Body of pancreas (tissue), 4 donors: ENCODE measurements around the gene SV2A. TPM values are rescaled to one million over a fixed set of nuclear protein-coding genes. Genes with fewer than 3 reads are reported as not detected.
"Not testable (repeated sequence)": the region's sequence is repeated elsewhere in the genome, so short reads cannot be mapped to it uniquely, and the experiment has no call there.

ENCODE experiments used
- ATAC-seq: fragments of 150-250 bp; one replicate; pipeline ENCODE4 v1.9.1; 2016
- DNase-seq, 4 donors: peaks; one replicate each; pipeline ENCODE4 v3.0.0-alpha.2; 2019
- H3K27ac ChIP-seq, 4 donors: fragments of 200-600 bp; sonication (generic); 1 replicate in 3 of 4; 2 replicates in 1 of 4; pipeline versions ENCODE4 v1.5.1 to v1.6.1; 2016 to 2019; ENCODE audit warnings: mild to moderate bottlenecking in 1 of 4, mixed read lengths in 1 of 4, moderate library complexity in 1 of 4
- H3K27me3 ChIP-seq, 2 donors: fragments of 200-600 bp; sonication (generic); one replicate each; pipeline ENCODE4 v1.6.0; 2016; ENCODE audit warnings: mild to moderate bottlenecking in 1 of 2
- H3K36me3 ChIP-seq, 2 donors: fragments of 200-600 bp; sonication (generic); replicated peaks in 1 of 2; 2 replicates each; pipeline ENCODE4 v1.5.1; 2016; ENCODE audit warnings: low read depth in 2 of 2; ENCODE audit not compliant: insufficient read depth in 1 of 2
- H3K4me1 ChIP-seq: fragments of 200-600 bp; sonication (generic); one replicate; pipeline ENCODE4 v1.6.0; 2016
- H3K4me3 ChIP-seq, 2 donors: fragments of 200-600 bp; sonication (generic); 1 replicate in 1 of 2; 2 replicates in 1 of 2; pipeline ENCODE4 v1.5.1; 2016 to 2019
- H3K9me3 ChIP-seq, 3 donors: fragments of 200-600 bp; sonication (generic); 1 replicate in 2 of 3; 2 replicates in 1 of 3; pipeline ENCODE4 v1.5.1; 2016
- CTCF ChIP-seq, 7 experiments: fragments of 450-650 bp in 4 of 7; fragments of 200-600 bp in 3 of 7; sonication (generic) in 3 of 7; IDR thresholded peaks; one replicate each; pipeline ENCODE4 v1.5.1; 2016 to 2019; ENCODE audit warnings: antibody characterized with exemption in 7 of 7
- POLR2A ChIP-seq, 3 donors: fragments of 450-650 bp; IDR thresholded peaks; one replicate each; pipeline ENCODE4 v1.6.1; 2016; ENCODE audit warnings: antibody characterized with exemption in 3 of 3, mild to moderate bottlenecking in 2 of 3
- WGBS, 2 donors: methylation state at CpG; one replicate each; pipeline ENCODE4 v1.1.5; 2017; 5-methylcytosine and 5-hydroxymethylcytosine counted together
- intact Hi-C: fragments of 100-400 bp; cut with DNase I; formaldehyde crosslinking; loops from one replicate; pipeline ENCODE4 v1.15.1; 2023
- total RNA-seq, 2 donors: library from RNA; depleted of rRNA; stranded (reverse); fragments of >200 nt; gene quantifications; one replicate each; pipeline ENCODE4 v1.1.0, GENCODE V29; 2016

The SV2A gene
- total RNA-seq, 2 donors from 2014 or later = 0.33 to 2.1 TPM

GRCh38 chr1:149945206-149945605 is 27.6 kb upstream of the SV2A start:
- TF ChIP-seq POLR2A (IDR thresholded peaks at IDR 0.05) (no peak), CTCF (IDR thresholded peaks at IDR 0.05) (no peak)
- Histone ChIP-seq H3K9me3 (no peaks in the 10 kb centered on the region), H3K36me3 (peaks cover 4 to 22% of the 10 kb centered on the region in 2 donors), H3K4me3 (no peak overlapping the region), H3K27me3 (no peaks in the 10 kb centered on the region), H3K4me1 (no peaks in the 10 kb centered on the region), H3K27ac (no peak overlapping the region)
- intact Hi-C loops = no loop called here
- ATAC-seq = no peak
- DNase-seq = no peak
- 87 to 92% methylated on average over 4 of the region's 4 CpGs for WGBS, 2 donors

DNA sequence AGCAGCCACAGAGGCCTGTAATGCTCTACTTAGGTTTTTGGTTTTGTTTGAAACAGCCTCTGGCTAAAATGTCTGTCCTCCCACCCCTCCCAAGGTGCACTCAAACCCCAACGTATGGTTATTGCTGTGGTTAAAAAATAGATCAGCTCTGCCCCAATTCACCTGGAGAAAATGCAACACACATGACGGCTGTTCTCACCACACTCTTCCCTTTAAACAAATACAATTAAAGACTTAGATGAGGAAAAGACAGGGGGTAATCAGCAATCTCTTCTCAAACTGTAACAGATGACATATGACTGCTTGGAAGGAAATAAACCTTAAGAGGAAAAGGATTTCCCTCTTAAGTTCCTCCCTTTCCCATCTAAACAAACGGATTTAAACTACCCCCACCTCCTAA is 25.2 kb upstream of the SV2A start:
- WGBS, 2 donors = 39 to 47% methylated on average over 3 of the region's 3 CpGs
- TF ChIP-seq POLR2A (IDR thresholded peaks at IDR 0.05) (no peak), CTCF (IDR thresholded peaks at IDR 0.05) (no peak)
- Histone ChIP-seq H3K27ac (peak overlapping the region in 1 of 4 donors; percentile 27), H3K9me3 (no peaks in the 10 kb centered on the region), H3K4me3 (no peak overlapping the region), H3K36me3 (peaks cover 0 to 13% of the 10 kb centered on the region in 2 donors), H3K27me3 (no peaks in the 10 kb centered on the region), H3K4me1 (peaks cover 22% of the 10 kb centered on the region)
- DNase-seq = no peak
- intact Hi-C loops = no loop called here
- no peak for ATAC-seq

- no peak for DNase-seq
- H3K27ac ChIP-seq = no peak overlapping the region
- WGBS, 2 donors = 59 to 62% methylated on average over 5 of the region's 5 CpGs
These were observed 24.6 kb upstream of the SV2A start for GRCh38 chr1:149942207-149942606.

GRCh38 chr1:149940427-149940826 is 22.8 kb upstream of the SV2A start:
- intact Hi-C loops = no loop called here
- no peak overlapping the region for H3K4me3 ChIP-seq
- H3K27ac ChIP-seq = peak overlapping the region; percentile 28 to 92 (median 89)
- no peak for TF ChIP-seq CTCF (IDR thresholded peaks at IDR 0.05)
- no peak for TF ChIP-seq POLR2A (IDR thresholded peaks at IDR 0.05)
- 90% methylated on average over 3 of the region's 3 CpGs for WGBS, 2 donors
- no peaks in the 10 kb centered on the region for H3K27me3 ChIP-seq
- H3K4me1 ChIP-seq = peaks cover 45% of the 10 kb centered on the region
- H3K36me3 ChIP-seq = peaks cover 0 to 11% of the 10 kb centered on the region in 2 donors
- no peak for DNase-seq
- no peak for ATAC-seq
- no peaks in the 10 kb centered on the region for H3K9me3 ChIP-seq

More at GRCh38 chr1:149942207-149942606, 24.6 kb upstream of the SV2A start:
- intact Hi-C loops = no loop called here
- no peak overlapping the region for H3K4me3 ChIP-seq
- H3K36me3 ChIP-seq = peaks cover 0 to 12% of the 10 kb centered on the region in 2 donors
- H3K4me1 ChIP-seq = peaks cover 29% of the 10 kb centered on the region
- no peaks in the 10 kb centered on the region for H3K9me3 ChIP-seq
- no peak for ATAC-seq
- TF ChIP-seq CTCF (IDR thresholded peaks at IDR 0.05) (peak in 1 of 7 experiments; percentile 11), POLR2A (IDR thresholded peaks at IDR 0.05) (no peak)
- no peaks in the 10 kb centered on the region for H3K27me3 ChIP-seq

GRCh38 chr1:149938668-149939003 is 21.0 kb upstream of the SV2A start:
- H3K36me3 ChIP-seq, DNase-seq, intact Hi-C loops, H3K4me3 ChIP-seq, H3K9me3 ChIP-seq, H3K27me3 ChIP-seq: not testable (repeated sequence)
- peaks cover 45% of the 10 kb centered on the region for H3K4me1 ChIP-seq
- peak; percentile 4 for ATAC-seq
- WGBS, 2 donors = 30 to 35% methylated on average over 13 of the region's 13 CpGs
- peak overlapping the region; percentile 87 to 92 (median 92) for H3K27ac ChIP-seq
